Measurements from ENCODE around the gene MBP. TPM values are rescaled to one million over a fixed set of nuclear protein-coding genes. Genes with fewer than 3 reads are reported as not detected.

MBP gene
- polyA plus RNA-seq, 1 experiment: 2.1 TPM

- CTCF ChIA-PET: interaction anchor here (2.2 kb wide), 1 partner anchor 10 kb away, joined by 6 read pairs; no protein-coding TSS in a partner anchor
- Histone ChIP-seq H3K36me3 (ENCODE audit: control insufficient read depth, insufficient read depth, low read length) (no peaks in the 10 kb centered on the region), H3K4me3 (ENCODE audit: low read depth, low read length) (no peak overlapping the region), H3K27me3 (ENCODE audit: control insufficient read depth, insufficient read depth, low read length) (peaks cover 3% of the 10 kb centered on the region; the same call in 1 of the 2 replicates)
- no peak for DNase-seq (ENCODE audit: low read depth)
- no peak for TF ChIP-seq CTCF (IDR thresholded peaks at IDR 0.05; ENCODE audit: insufficient read depth, low read depth, low read length)
- POLR2A ChIA-PET: no interaction called here
These were observed 142.9 kb downstream of the MBP start for GRCh38 chr18:76989647-76990190.

GRCh38 chr18:76988827-76989646 lies 143.5 kb downstream of the MBP start:
- no peak for TF ChIP-seq CTCF (IDR thresholded peaks at IDR 0.05; ENCODE audit: insufficient read depth, low read depth, low read length)
- H3K27me3 ChIP-seq (ENCODE audit: control insufficient read depth, insufficient read depth, low read length): peaks cover 3% of the 10 kb centered on the region; the same call in 1 of the 2 replicates
- POLR2A ChIA-PET: no interaction called here
- no peaks in the 10 kb centered on the region for H3K36me3 ChIP-seq (ENCODE audit: control insufficient read depth, insufficient read depth, low read length)
- H3K4me3 ChIP-seq (ENCODE audit: low read depth, low read length): no peak overlapping the region
- DNase-seq (ENCODE audit: low read depth): no peak
- CTCF ChIA-PET: interaction anchor here (1.0 to 2.2 kb wide), 2 partner anchors 11 to 188 kb away, joined by 6 to 8 read pairs; no protein-coding TSS in a partner anchor

- Histone ChIP-seq H3K36me3 (ENCODE audit: control insufficient read depth, insufficient read depth, low read length) (no peaks in the 10 kb centered on the region), H3K4me3 (ENCODE audit: low read depth, low read length) (no peak overlapping the region), H3K27me3 (ENCODE audit: control insufficient read depth, insufficient read depth, low read length) (peaks cover 3% of the 10 kb centered on the region; the same call in 1 of the 2 replicates)
- no peak for TF ChIP-seq CTCF (IDR thresholded peaks at IDR 0.05; ENCODE audit: insufficient read depth, low read depth, low read length)
- POLR2A ChIA-PET: no interaction called here
- CTCF ChIA-PET: interaction anchor here (0.8 to 2.2 kb wide), 3 partner anchors 12 to 224 kb away, joined by 3 to 8 read pairs (median 6); no protein-coding TSS in a partner anchor
- DNase-seq (ENCODE audit: low read depth): no peak
These were observed 144.4 kb downstream of the MBP start for GRCh38 chr18:76988031-76988826.

DNA sequence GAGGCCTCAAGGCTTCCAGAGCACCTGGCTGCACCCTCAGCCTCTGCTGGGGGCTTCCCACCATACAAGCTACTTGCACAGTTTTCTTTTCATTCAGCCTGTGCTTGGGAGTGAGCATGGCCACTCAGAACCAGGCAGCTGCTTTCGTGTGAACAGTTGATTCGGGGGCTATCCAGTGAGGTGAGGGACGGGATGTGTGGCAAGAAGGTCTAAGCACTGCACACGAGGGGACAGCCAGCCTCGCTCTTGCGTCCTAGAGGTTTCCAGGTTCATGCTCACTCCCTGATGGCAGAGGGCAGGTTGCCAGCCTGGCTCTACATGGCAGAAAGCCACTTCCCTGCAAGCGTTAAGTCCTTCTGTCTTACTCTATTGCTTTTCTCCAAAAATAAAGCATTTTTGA lies 146.2 kb downstream of the MBP start:
- no peak overlapping the region for H3K4me3 ChIP-seq (ENCODE audit: low read depth, low read length)
- no peak for DNase-seq (ENCODE audit: low read depth)
- no peak for TF ChIP-seq CTCF (IDR thresholded peaks at IDR 0.05; ENCODE audit: insufficient read depth, low read depth, low read length)
- POLR2A ChIA-PET: no interaction called here
- H3K36me3 ChIP-seq (ENCODE audit: control insufficient read depth, insufficient read depth, low read length): no peaks in the 10 kb centered on the region
- H3K27me3 ChIP-seq (ENCODE audit: control insufficient read depth, insufficient read depth, low read length): peaks cover 2% of the 10 kb centered on the region; the same call in 1 of the 2 replicates
- CTCF ChIA-PET: interaction anchor here (1.2 to 8.5 kb wide), 3 partner anchors 13 to 185 kb away, joined by 3 to 166 read pairs (median 3); no protein-coding TSS in a partner anchor

- no peaks in the 10 kb centered on the region for H3K36me3 ChIP-seq (ENCODE audit: control insufficient read depth, insufficient read depth, low read length)
- POLR2A ChIA-PET: no interaction called here
- DNase-seq (ENCODE audit: low read depth): no peak
- H3K4me3 ChIP-seq (ENCODE audit: low read depth, low read length): no peak overlapping the region
- CTCF ChIA-PET: interaction anchor here (1.2 to 8.5 kb wide), 3 partner anchors 15 to 226 kb away, joined by 3 to 166 read pairs (median 3); no protein-coding TSS in a partner anchor
- TF ChIP-seq CTCF (IDR thresholded peaks at IDR 0.05; ENCODE audit: insufficient read depth, low read depth, low read length): no peak
- peaks cover 2% of the 10 kb centered on the region; the same call in 1 of the 2 replicates for H3K27me3 ChIP-seq (ENCODE audit: control insufficient read depth, insufficient read depth, low read length)
These were observed 146.7 kb downstream of the MBP start for GRCh38 chr18:76985951-76986236.

Measured in BJ (cell line).